ENCODE measurements around the gene PAQR9. TPM values are rescaled to one million over a fixed set of nuclear protein-coding genes. Genes with fewer than 3 reads are reported as not detected.

The PAQR9 gene
- total RNA-seq, 2 donors from 2014 or later: 0.26 to 0.33 TPM

GRCh38 chr3:142916605-142917004 lies 46.9 kb downstream of the PAQR9 start:
- H3K27ac ChIP-seq: no peak overlapping the region

GRCh38 chr3:142915636-142916035 lies 47.8 kb downstream of the PAQR9 start:
- WGBS, 2 donors: 78 to 82% methylated on average over 3 of the region's 3 CpGs

More at GRCh38 chr3:142916605-142917004, 46.9 kb downstream of the PAQR9 start:
- Histone ChIP-seq H3K27me3 (no peaks in the 10 kb centered on the region), H3K4me3 (no peak overlapping the region), H3K36me3 (replicated peaks in 1 of 2; ENCODE audit: insufficient read depth in 1 of 2, low read depth in 2 of 2) (no peaks in the 10 kb centered on the region), H3K4me1 (no peaks in the 10 kb centered on the region), H3K9me3 (no peaks in the 10 kb centered on the region)
- 59 to 62% methylated on average over 2 of the region's 2 CpGs for WGBS, 2 donors
- intact Hi-C loops (cut with DNase I): no loop called here
- TF ChIP-seq CTCF (IDR thresholded peaks at IDR 0.05) (no peak), POLR2A (IDR thresholded peaks at IDR 0.05) (no peak)
- ATAC-seq (no peak), DNase-seq (no peak)

GRCh38 chr3:142914286-142914811 lies 49.1 kb downstream of the PAQR9 start:
- ATAC-seq: no peak
- WGBS, 2 donors: 28 to 32% methylated on average over 3 of the region's 3 CpGs
- no peaks in the 10 kb centered on the region for H3K9me3 ChIP-seq

More at GRCh38 chr3:142915636-142916035, 47.8 kb downstream of the PAQR9 start:
- TF ChIP-seq POLR2A (IDR thresholded peaks at IDR 0.05) (no peak), CTCF (IDR thresholded peaks at IDR 0.05) (no peak)
- intact Hi-C loops (cut with DNase I): no loop called here
- no peak for DNase-seq
- no peak overlapping the region for H3K4me3 ChIP-seq
- no peaks in the 10 kb centered on the region for H3K9me3 ChIP-seq
- no peak overlapping the region for H3K27ac ChIP-seq
- H3K27me3 ChIP-seq: no peaks in the 10 kb centered on the region
- ATAC-seq: no peak
- H3K4me1 ChIP-seq: no peaks in the 10 kb centered on the region
- no peaks in the 10 kb centered on the region for H3K36me3 ChIP-seq (replicated peaks in 1 of 2; ENCODE audit: insufficient read depth in 1 of 2, low read depth in 2 of 2)

GRCh38 chr3:142913432-142913831 lies 50.0 kb downstream of the PAQR9 start:
- WGBS, 2 donors: 39 to 55% methylated on average over 1 of the region's 1 CpG
- intact Hi-C loops (cut with DNase I): no loop called here
- Histone ChIP-seq H3K9me3 (no peaks in the 10 kb centered on the region), H3K27ac (no peak overlapping the region), H3K4me1 (no peaks in the 10 kb centered on the region), H3K36me3 (replicated peaks in 1 of 2; ENCODE audit: insufficient read depth in 1 of 2, low read depth in 2 of 2) (no peaks in the 10 kb centered on the region), H3K27me3 (no peaks in the 10 kb centered on the region), H3K4me3 (no peak overlapping the region)
- ATAC-seq (no peak), DNase-seq (no peak)
- TF ChIP-seq CTCF (IDR thresholded peaks at IDR 0.05): no peak
- TF ChIP-seq POLR2A (IDR thresholded peaks at IDR 0.05): no peak

More at GRCh38 chr3:142914286-142914811, 49.1 kb downstream of the PAQR9 start:
- no peak for DNase-seq
- Histone ChIP-seq H3K27me3 (no peaks in the 10 kb centered on the region), H3K36me3 (replicated peaks in 1 of 2; ENCODE audit: insufficient read depth in 1 of 2, low read depth in 2 of 2) (no peaks in the 10 kb centered on the region), H3K27ac (no peak overlapping the region), H3K4me3 (no peak overlapping the region), H3K4me1 (no peaks in the 10 kb centered on the region)
- TF ChIP-seq CTCF (IDR thresholded peaks at IDR 0.05): no peak
- no peak for TF ChIP-seq POLR2A (IDR thresholded peaks at IDR 0.05)
- intact Hi-C loops (cut with DNase I): no loop called here
